GM19397 (cell line): ENCODE measurements around the gene CD4.
"Not testable (repeated sequence)": the region's sequence is repeated elsewhere in the genome, so short reads cannot be mapped to it uniquely, and the experiment has no call there.

ENCODE experiments used
- ATAC-seq: cut with Tn5 transposase; IDR thresholded peaks from one replicate; pipeline ENCODE4 v1.9.1; 2021; ENCODE audit warnings: mild to moderate bottlenecking, moderate library complexity; ENCODE audit not compliant: unreplicated experiment

The CD4 gene

DNA sequence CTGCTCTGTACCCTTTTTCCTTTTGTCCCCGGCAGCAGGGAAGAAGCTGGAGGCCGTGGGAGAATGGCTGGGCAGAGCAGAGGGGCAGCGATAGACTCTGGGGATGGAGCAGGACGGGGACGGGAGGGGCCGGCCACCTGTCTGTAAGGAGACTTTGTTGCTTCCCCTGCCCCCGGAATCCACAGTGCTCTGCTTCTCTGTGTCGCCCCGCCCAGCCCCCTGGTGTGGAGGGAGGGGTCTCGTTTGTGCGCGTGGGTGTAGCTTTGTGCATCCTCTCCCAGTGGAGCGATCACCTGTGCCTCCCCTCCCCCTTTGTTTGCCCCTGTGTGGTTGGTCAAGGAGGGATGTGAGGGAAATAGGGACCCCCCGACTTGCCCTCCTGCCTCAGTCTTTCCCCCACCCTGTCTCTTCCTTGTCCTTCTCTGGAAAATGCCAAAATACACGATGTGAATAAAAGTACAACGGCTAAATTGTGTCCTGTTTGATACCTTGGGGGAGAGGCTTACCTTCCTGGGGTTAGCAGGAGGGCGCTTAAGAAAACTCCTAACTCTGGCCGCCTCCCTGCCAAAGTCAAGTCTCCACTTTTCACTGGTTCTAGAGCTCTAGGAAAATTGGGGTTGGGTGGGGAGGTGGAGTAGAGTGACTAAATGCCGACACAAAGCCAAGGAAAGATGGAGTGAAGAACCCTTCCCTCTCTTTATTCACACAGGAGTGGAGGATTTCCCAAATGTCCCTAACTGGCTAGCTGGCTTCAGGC lies 77.0 kb downstream of the CD4 start:
- no peak for ATAC-seq

DNA sequence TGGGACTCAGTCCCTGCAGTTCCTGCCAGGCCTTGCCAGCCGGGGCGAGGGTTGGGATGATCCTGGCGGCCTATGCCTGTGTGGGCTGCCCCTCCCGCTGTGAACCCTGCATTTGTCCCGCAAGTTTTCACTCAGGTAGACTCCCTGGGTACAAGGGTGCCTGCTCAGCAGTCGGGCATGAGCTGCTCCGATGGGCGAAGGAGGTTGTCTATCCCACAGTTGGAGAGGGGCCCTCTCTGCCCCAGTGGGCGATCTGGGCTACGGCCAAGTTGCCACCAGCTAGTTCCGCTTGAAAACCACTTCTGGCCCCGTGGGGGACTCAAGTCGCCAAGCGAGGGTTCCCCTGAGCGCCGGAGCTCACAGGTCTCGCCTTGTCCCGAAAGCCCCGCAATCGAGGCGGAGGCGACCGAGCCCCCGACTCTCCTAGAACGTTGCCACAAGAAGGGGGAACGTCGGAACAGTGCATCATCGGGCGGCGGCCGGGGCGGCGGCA lies 77.6 kb downstream of the CD4 start:
- peak; percentile 19 for ATAC-seq

DNA sequence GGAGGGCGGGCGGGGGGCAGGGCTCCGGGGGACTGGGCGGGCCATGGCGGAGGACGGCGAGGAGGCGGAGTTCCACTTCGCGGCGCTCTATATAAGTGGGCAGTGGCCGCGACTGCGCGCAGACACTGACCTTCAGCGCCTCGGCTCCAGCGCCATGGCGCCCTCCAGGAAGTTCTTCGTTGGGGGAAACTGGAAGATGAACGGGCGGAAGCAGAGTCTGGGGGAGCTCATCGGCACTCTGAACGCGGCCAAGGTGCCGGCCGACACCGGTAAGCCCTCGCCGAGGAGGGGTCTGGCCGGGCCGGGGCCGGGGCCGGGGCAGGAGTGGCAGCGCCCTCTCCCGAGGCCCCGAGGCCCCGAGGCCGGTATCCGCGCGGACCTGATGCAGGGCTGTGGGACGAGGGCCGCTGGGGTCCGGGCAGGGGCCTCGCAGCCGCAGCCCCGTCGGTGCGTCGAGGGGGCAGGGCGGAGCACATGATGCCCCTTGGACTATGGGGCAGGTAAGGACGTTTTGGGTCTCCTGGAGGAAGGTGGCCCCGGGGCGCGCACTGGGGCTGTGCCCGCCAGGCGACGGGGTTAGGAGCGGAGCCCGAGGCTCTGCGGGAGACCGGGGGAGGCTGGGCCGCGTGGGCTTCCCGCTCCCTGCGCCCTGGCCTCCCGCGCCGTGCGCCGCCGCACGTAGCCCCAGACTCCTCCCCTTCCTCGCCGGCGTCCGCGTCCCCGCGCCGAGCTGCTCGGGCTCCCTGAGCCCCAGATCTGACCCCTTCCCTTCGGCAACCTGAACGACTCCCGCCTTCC lies 78.3 kb downstream of the CD4 start, which contains the start of gene TPI1:
TSS of gene TPI1 (plus strand) at position 119 of the 798 bp plus-strand sequence. CDS start at position 155, 36 bp downstream.
- peak; percentile 52 for ATAC-seq

DNA sequence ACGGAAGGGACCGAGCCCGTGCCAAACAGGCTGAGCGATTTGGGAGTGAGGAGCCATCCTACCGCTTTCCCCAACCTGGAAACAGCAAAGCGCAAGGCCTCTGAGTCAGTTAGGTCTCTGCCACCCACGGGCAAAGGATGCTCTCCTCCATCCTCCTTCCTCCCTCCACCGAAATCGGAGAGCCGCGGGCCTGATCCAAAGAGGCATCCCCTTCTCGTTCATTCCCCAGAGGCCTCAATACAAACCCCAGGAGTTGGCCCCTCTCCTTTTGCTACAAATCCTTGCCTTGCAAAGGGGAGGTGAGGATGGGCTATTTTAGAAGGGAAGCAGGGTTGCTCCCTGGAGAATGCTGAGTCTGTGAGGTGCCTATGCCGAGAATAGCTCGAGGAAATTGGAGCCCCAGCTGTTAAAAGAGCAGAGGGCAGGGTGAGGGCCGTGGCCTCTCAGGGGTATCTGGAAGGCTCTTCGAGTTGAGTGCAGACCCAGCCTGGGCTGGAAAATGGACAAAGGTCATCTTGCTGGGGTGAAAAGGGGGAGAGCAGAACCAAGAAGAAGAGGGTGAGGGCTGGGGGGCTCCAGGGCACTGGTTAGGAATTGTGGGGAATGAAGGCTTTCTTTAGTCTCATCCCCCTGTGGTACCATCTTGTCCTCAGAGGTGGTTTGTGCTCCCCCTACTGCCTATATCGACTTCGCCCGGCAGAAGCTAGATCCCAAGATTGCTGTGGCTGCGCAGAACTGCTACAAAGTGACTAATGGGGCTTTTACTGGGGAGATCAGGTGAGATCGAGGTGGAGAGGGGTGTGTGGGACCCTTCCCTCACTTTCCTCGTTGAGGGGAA lies 79.1 kb downstream of the CD4 start:
- no peak for ATAC-seq

DNA sequence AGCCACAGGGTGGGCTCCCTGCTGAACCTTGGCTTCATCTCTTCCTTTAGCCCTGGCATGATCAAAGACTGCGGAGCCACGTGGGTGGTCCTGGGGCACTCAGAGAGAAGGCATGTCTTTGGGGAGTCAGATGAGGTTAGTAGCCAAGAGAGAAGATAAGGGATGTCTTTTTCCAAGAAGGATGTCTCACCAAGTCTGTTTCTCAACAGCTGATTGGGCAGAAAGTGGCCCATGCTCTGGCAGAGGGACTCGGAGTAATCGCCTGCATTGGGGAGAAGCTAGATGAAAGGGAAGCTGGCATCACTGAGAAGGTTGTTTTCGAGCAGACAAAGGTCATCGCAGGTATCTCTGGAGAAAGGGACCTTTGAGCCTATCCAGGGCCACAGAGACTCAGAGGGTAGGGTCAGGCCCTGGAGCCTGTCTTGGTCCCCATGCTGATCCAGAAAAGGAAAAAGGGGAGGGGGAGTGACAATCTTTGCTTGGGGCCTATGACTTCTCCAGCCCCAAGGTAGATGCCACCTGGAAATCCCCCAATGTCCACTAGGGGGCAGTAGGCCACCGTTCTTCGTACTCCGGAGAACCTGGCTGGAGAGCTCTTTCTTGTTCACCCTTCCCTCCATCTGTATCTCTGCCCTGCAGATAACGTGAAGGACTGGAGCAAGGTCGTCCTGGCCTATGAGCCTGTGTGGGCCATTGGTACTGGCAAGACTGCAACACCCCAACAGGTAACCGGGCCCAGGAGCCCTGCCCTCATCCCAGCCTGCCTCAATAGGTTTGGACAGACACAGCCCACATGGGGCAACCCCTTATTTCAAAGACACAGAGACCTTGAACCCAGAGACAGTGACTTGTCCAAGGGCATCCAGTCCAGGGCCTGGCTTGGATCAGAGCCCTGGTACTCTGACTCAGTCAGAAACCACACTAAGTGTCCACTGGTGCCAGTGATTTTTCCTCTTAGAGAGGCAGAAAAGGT lies 80.0 kb downstream of the CD4 start:
- ATAC-seq = no peak

DNA sequence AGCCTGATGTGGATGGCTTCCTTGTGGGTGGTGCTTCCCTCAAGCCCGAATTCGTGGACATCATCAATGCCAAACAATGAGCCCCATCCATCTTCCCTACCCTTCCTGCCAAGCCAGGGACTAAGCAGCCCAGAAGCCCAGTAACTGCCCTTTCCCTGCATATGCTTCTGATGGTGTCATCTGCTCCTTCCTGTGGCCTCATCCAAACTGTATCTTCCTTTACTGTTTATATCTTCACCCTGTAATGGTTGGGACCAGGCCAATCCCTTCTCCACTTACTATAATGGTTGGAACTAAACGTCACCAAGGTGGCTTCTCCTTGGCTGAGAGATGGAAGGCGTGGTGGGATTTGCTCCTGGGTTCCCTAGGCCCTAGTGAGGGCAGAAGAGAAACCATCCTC lies 81.0 kb downstream of the CD4 start:
- ATAC-seq = not testable (repeated sequence)
